Occipital lobe (tissue), 2 donors: ENCODE measurements around the gene GDAP2. TPM values are rescaled to one million over a fixed set of nuclear protein-coding genes. Genes with fewer than 3 reads are reported as not detected.
"Not testable (repeated sequence)": the region's sequence is repeated elsewhere in the genome, so short reads cannot be mapped to it uniquely, and the experiment has no call there.

Experiments used
- DNase-seq: peaks from one replicate; lab custom pipeline; 2025; lab: John Stamatoyannopoulos, UW
- total RNA-seq: library from RNA; depleted of rRNA; stranded (reverse); fragments of >200 nt; gene quantifications from one replicate; pipeline ENCODE4 v1.2.3, GENCODE V29; 2014

GDAP2 gene
- total RNA-seq, 1 donor from 2014 or later: 73.9 TPM

DNA sequence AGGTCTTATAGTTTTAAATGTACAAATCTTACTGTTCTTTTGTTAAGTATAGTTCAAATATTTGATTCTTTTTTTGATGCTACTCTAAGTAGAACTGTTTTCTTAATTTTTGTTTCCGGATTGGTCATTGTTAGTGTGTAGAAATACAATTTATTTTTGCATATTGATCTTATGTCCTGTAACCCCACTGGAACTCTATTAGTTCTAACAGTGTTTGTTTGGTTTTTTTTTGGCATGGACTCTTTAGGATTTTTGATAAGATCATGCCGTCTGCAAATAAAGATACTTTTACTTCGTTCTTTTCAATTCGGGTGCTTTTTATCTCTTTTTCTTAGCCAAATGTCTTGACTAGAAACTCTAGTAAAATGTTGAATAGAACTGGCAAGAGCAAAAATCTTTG lies 26.5 kb downstream of the GDAP2 start:
- no peak for DNase-seq

DNA sequence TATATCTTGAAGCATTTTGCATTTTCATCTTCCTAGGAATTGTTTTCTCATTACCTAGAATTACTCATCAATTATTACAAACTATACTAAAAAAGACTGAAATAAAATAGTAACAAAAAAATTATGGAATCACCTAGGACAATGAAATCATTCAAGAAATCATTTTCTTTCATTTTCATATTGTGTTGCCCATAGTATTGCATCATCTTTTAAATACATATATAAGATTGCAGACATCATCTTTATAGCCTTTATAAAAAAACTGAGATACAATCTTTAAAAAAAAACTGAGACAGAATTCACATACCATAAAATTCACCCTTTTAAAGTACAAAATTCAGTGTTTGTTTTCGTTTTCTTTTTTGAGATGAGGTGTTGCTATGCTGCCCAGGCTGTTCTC lies 29.6 kb downstream of the GDAP2 start:
- no peak for DNase-seq

DNA sequence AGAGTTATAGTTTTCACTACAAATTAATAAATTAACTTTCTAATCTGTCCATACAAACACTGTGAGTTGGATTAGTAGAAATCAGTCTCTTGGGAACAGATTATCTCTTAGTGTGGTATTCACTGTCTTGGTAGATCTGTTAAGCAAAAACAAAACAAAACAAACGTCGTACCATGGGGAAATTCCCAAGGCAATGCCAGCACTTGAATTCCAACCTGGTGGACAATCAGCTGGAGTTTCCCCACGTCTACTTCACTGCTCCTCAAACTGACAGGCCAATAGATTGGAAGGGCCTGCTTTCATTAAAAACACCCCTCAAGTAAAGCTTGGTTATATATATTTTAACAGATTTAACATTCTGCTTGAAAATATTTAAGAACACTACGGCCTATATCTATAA lies 31.9 kb downstream of the GDAP2 start:
- no peak for DNase-seq

DNA sequence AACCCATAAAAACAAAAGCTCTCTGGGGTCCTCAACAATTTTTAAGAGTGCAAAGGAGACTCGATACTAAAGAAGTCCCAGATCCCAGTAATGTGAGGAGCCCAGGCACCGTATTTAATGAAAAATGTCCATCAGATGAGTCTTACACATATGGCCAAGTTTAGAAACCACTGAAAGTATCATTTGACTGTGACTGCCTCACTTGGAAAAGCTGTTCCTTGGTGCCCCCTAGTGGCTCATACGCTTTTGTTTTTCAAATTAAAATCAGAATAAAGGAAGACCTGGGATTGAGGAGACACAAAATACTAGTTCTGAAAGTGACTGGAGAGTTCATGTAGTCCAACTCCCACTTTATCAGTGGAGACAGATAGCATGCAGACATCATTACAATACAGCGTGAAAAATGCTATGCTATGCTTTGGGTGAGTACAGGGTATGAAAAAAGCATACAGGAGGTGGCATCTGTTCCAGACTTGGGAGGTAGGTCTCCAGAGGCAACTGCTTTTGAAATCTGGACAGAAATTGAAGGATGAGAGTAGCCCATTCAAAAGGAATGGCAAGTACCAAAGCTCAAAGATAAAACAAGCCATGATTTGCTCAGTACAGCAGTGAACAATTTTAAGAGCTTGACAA lies 33.8 kb downstream of the GDAP2 start:
- peak; percentile 17 for DNase-seq

DNA sequence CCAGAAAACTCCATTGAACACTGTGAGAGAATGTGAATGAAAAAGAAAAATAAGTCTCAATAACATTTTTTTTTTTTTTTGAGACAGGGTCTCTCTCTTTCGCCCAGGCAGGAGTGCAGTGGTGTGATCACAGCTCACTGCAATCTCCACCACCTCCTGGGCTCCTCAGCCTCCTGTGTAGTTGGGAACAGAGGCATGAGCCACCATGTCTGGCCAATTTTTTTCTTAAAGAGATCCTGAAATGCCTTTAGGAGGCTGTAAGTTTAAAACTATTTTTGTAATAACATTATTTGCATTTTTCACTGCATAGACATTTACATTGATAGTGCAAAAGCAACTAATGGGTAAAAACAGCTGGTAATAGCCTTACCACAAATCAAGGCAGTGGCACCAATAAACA lies 35.3 kb downstream of the GDAP2 start:
- no peak for DNase-seq

DNA sequence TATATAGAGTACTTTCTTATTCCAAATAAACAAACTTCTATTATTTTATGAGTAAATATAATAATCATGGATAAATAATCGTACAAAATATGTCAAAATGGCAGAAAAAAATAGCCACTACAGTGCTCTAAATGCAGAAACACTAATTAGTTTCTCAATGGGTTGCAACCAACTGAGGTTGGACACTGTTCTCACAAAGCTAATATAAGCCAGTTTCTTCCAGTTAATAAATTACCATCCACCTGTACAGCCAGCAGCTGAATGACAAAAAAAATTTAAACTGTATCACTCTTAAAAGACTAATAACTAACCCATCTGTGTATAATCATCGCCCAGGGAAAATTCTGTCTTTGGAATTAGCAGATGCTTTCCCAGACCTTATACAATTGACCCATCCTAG lies 36.9 kb downstream of the GDAP2 start:
- DNase-seq: no peak

DNA sequence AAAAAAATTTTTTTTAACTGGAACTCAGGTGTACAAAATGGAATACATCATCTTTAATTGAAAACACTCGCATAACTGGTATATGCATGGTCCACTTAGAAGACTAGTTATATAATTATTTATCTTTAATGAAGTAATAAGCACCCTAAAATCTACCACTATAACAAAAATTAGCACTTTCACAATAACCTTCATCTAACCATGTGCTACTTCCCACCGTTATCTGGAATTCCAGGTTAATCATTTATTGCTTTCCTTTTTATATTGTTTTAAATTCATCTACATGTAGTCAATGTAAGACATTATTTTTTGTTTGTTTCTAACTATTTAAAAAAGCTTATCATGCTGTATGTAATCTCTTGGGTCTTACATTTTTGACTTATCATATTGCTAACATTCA lies 39.0 kb downstream of the GDAP2 start:
- no peak for DNase-seq

DNA sequence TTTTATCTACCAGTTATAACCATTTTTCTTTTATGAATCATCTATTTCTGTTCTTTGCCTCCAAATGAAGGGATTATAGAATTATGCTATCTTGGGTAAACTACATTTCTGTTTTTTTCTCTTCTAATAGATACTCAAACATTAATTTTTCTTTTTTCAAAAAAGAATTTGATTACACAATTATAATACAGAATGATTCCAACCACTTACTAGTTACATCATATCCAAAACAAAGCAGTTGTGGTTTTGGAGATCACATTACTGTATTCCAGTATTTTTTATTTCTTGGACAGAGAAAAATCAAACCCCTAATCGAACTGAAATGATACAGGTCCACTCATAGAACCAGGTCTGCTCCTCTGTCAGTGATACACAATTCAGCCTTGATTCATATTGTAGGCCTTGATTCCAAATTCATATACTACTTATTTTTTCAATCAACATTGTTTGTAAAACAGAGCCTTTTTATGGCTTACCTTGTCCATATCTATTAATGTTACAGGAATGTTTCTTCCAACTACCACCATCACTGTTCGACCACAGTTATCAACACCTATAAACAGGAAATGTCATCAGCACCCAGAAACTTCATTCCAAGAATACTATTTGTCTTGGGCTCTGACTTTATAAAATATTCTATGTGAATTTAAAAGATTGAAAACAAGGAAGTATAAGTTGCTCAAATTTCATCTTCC lies 43.2 kb downstream of the GDAP2 start:
- no peak for DNase-seq

DNA sequence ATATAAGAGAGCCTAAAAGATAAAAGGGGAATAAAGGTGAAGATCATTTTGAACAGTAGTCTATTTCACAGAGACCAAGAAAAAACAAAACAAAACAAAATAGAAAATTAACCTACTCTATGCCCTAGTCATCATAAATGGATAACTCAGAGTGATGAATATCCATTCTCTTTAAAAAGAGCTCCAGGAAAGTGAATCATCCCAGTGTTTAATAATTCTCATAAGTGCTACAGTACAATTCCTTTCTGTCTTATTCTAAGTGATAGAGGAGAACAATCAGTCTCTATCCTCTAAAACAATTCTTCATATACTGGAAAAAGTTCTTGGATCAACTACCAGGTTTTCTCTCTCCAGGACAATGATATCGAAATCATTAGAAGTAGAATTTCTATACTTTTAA lies 45.8 kb downstream of the GDAP2 start:
- DNase-seq: no peak

DNA sequence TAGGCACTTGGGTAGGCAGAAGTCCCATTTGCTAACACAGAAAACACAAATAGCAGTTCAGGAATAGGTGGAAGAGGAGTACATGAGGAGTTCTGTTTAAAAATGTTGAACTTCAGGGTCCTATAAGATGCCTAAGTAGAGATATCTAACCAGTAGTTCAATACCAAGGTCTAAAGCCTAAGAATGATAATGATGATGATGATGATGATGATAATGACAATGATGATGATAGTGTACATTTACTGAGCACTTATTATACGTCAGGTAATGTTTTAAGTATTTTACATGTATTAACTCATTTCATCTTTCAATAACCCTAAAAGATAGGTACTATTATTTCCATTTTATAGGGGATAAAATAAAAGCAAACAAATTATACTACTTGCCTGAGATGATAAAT lies 50.1 kb downstream of the GDAP2 start:
- DNase-seq: no peak

DNA sequence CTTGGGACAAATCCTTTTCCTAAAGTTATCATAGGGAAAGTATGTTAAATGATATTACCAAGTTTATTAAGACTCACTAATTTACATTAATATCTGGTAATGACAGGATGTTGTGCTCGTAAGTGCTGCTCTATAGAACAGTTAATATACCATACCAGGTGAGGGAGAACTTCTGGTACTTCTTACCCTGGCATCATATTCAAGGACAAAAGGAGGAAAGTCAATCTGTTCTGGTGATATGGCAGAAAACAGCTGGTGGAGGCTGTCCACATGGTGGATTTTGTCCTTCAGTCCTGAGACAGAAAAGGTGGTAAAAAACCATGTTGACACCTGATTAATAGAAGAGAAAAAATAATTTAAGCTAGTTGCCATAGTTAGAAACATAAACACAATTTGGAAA lies 51.6 kb downstream of the GDAP2 start:
- no peak for DNase-seq

DNA sequence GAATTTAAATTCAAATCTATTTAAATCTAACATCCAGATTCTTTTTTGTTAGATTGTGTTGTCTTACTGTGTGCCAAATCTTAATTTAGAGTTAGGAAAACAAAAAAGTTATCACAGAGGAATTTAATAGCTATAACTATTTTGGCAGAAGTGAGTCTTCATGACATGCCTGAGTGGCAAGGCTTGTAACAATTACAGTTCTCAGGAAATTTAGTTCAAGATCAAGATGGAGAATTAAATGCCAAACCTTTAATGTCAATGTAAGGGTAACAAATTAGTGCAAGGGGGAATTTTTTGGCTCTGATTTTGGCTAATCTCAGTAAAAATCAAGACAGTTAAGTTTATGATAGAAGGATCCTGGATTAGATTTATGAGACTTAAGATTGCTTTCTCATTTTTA lies 58.4 kb downstream of the GDAP2 start:
- no peak for DNase-seq

DNA sequence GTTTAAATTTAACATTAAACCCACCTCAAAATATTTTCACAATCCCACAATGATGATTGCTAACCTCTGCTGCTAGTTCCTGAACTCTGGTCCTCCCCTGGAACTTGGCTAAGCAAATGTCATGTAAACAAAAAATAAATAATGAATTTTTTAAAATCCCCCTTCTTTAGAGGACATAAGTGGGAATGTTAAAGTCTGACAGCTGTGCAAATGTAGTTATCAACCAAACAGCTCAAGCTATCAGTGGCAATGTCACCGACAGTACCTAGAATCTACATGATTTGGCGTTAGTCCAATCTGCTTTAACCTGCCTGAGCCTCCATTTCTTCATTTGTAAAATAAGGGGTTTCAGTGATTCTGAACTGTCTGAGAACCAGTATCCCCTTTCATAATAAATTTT lies 67.7 kb downstream of the GDAP2 start:
- no peak for DNase-seq

DNA sequence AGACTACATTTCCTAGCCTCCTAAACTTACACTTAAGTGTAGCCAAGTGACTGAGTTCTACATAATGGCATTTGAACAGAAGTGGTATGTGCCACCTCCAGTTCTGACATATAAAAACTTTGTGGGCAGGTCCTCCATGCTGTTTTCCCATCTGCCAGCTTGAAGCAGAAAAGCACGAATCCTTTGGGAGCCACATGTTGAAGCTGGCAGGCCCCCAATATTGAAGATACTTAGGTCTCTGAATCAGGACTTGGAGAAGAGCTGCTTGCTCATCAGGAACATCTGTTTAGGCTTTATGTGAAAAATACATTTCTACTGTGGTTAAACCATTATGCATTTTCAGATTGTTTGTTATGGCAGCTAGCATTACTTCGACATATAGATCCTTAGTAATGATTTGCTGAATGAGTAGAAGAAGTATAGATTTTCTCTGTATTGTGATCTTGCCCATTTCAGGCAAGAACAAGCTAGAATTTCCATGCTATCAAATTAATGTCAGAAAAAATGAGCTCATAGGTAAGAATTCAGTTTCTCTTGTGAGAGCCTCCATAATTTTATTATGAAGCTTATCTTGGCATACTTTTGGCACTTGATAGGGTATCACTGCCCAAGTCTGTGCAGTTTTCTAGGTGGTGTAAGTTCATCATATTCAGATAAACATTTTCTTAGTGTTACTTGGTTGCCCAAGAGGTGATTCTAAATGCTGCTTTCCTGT lies 68.4 kb downstream of the GDAP2 start:
- DNase-seq: peak; percentile 23

DNA sequence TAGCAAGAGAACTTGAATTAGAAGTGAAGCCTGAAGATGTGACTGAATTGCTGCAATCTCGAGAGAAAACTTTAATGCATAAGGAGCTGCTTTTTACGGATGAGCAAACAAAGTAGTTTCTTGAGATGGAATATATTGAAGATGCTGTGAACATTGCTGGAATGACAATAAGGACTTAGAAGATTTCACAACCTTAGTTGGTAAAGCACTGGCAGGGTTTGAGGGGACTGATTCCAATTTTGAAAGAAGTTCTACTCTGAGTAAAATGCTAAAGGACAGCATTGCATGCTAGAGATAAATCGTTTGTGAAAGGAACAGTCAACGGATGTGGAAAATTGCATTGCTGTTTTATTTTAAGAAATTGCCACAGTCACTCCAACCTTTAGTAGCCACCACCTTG lies 69.5 kb downstream of the GDAP2 start:
- no peak for DNase-seq

DNA sequence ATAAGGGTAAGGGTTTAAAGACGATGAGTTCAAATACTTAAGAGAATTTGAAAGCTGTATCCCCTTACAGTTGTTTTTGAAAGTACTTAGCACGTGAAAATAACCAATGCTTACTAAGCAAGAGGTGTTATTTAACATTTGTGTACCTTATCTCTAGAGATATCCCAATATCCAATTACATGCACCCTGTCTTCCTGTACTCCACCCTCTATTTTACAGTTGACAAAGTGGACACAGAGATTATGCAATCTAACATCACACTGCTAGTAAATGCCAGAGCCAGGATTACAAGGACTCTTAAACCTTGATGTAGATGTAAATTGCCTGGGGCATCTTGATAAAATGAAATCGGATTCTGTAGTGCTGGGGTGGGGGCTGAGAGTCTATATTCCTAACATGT lies 72.0 kb downstream of the GDAP2 start:
- DNase-seq: no peak

DNA sequence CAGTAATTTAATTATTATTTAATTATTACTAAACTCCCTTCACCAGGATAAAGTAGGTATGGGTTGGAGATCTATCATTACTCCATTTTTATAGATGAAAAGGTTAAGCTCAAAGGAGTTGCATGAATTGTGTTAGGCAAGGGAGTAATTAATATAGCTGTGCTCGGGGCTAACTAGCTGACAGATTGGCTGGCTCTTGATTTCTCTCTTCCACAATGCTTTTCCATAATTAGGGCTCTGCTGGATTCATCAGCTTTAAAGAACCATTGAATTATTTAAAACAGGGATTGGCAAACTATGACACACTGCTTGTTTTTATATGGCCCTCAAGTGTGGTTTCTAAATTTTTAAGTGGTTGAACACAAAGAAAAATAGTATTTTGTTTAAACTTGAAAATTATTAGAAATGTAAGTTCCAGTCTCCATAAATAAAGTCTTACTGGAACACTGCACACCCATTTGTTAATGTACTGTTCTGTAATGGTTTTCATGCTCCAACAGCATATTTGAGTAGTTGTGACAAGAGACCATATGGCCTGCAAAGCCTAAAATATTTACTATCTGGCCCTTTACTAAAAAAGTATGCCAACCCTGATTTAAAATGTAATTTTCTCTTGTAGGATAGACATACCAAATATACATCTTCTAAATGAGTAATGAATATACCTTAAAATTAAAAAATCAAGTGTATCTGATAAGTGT lies 76.4 kb downstream of the GDAP2 start:
- DNase-seq: no peak

DNA sequence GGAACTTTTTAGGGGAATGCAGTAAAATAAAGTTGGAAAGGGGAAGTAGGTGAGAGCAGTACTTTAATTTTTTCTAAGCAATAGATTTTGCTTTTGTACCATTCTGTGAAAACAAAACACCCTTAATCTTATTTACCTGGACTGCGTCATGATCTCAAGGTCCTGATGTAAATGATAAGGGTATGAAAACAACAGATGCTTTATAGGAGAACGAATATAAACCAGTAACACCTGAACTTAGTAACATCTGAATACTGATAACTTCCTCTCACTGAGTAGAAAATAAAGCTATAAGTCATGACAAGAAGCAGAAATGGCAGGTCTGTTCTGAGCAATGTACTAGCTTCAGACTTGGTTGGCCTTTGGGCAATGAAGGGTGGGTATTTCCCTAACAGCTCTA lies 77.7 kb downstream of the GDAP2 start:
- no peak for DNase-seq

DNA sequence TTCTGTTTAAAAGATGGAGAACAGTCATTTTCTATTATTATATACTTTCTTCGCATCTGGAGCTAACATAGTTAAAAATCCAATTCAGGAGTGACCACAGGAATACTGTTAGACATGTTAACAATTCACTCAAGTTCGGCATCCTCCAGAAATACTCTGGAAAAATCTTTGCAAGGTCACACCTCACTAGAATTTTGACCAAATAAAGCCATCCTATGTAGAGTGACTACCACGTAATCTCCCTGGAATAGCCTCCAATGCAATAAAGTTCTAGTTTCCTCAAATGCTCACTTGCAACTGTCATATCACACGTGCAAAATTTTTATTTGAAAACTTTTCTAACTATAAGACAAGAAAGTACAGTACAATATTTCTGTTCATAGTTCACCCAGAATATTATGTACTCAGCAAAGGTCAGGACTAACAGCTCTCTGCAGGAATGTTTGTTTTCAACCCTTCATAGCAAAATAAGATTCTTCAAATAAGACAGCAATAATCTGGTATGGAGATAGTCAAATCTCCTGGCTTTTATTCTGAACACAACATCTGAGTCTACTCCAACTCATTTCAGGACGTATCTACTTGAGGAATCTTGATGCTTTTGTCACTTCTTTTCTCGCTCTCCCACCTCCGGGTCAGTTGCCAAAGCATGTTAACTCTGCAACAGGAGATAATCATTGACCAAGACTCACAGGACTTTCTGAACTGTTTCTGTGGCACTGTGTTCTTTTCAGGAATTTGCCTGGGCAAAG lies 82.6 kb downstream of the GDAP2 start:
- DNase-seq: no peak

DNA sequence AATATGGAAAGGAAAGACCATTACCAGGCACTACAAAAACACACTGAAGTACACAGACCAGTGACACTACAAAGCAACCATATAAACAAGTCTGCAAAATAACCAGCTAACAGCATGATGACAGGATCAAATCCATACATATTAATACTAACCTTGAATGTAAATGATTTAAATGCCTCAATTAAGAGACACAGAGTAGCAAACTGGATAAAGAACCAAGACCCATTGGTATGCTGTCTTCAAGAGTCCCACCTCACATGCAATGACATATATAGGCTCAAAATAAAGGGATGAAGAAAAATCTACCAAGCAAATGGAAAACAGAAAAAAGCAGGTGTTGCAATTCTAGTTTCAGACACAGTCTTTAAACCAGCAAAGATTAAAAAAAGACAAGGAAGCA lies 84.9 kb downstream of the GDAP2 start:
- DNase-seq: not testable (repeated sequence)

DNA sequence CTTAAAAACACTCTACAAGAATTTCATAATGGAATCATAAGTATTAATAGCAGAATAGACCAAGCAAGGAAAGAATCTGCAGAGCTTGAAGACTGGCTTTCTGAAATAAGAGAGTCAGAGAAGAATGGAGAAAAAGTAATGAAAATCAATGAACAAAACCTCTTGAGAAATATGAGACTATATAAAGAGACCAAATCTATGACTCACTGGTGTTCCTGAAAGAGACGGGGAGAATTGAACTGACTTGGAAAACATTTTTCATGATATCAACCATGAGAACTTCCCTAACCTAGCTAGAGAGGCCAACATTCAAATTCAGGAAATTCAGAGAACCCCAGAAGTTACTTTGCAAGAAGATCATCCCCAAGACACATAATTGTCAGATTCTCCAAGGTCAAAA lies 85.6 kb downstream of the GDAP2 start:
- DNase-seq: no peak
